ENCODE measurements around the gene TRMT2A.
"Not testable (repeated sequence)": the region's sequence is repeated elsewhere in the genome, so short reads cannot be mapped to it uniquely, and the experiment has no call there.

The TRMT2A gene

DNA sequence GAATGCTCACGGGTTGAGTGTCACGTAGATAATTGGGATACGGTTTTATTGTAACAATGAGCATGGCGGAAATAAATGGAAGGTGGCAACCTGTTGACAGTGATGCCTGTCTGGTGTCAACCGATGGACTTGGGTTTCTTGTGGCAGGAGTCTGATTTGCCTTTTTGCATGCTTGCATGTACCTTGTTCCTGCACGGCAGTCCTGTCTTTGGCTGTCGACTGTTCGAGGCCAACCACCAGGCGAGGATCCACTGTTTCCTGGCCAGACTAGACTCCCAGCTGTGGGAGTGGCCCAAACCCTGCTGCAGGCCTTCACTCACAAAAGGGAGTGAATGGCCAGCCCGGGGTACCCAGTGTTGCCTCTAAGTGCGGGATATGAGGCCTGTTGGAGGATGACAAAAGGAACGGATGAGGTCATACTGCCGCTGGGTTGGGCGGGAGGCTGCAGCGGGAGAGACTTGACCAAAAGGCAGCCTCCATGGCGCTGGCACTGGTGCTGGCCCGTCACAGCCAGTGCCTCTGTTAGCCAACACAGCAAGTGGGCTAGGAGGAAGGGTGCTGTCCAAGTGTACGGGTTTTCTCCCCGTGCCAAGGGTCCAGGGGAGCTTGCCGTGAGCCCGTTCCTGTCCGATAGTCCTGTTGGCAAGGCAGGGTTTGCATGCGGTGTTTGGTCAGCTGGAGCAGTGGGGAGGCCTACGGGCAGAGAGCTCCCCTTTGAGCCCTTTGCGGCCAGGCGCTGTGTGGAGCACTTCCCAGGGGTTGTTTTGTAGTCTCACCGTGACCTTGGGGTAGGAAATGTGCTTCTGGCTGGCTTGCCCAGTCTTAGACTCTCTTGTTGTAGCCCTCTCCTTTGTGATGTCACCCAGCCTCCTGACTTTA, 36.0 kb downstream of the TRMT2A start:
- Histone ChIP-seq H3K9ac (ENCODE audit: low read length in 2 of 2) (peak overlapping the region; percentile 87 to 89), H3K36me3 (ENCODE audit: control insufficient read depth in 2 of 2, insufficient read depth in 2 of 2, low read length in 2 of 2) (peaks cover 2 to 5% of the 10 kb centered on the region in 2 donors), H3K4me1 (ENCODE audit: control insufficient read depth, insufficient read depth, low read length) (peaks cover 40% of the 10 kb centered on the region), H3K27me3 (ENCODE audit: control insufficient read depth in 1 of 2, insufficient read depth in 2 of 2, low read length in 2 of 2) (no peaks in the 10 kb centered on the region), H3K9me3 (ENCODE audit: control insufficient read depth in 2 of 2, low read length in 2 of 2) (no peaks in the 10 kb centered on the region), H3K27ac (ENCODE audit: low read length) (peak overlapping the region; percentile 69), H3K4me3 (ENCODE audit: low read length in 2 of 2) (peak overlapping the region; percentile 63 to 85)

DNA sequence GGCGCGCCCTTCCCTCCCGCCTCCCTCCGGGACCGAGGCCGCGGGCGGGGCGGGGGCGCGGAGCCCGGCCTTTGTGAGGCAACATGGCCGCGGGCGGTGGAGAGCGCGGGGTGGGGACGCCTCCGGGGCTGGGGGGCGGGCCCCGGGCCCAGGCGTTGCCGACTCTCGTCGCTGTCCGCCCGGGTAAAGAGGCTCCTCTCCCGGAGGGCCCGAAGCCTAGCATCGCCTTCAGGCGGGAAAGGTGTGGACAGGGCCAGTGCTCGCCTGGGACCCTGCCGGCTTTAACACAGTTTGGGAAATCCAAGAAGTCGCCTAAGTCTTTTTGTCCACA, 36.6 kb downstream of the TRMT2A start:
- peak overlapping the region; percentile 63 to 85 for H3K4me3 ChIP-seq (ENCODE audit: low read length in 2 of 2)
- H3K4me1 ChIP-seq (ENCODE audit: control insufficient read depth, insufficient read depth, low read length), result peaks cover 40% of the 10 kb centered on the region
- peak overlapping the region; percentile 87 to 89 for H3K9ac ChIP-seq (ENCODE audit: low read length in 2 of 2)
- H3K9me3 ChIP-seq (ENCODE audit: control insufficient read depth in 2 of 2, low read length in 2 of 2), result no peaks in the 10 kb centered on the region
- no peaks in the 10 kb centered on the region for H3K27me3 ChIP-seq (ENCODE audit: control insufficient read depth in 1 of 2, insufficient read depth in 2 of 2, low read length in 2 of 2)
- peak overlapping the region; percentile 69 for H3K27ac ChIP-seq (ENCODE audit: low read length)
- peaks cover 0 to 2% of the 10 kb centered on the region in 2 donors for H3K36me3 ChIP-seq (ENCODE audit: control insufficient read depth in 2 of 2, insufficient read depth in 2 of 2, low read length in 2 of 2)

DNA sequence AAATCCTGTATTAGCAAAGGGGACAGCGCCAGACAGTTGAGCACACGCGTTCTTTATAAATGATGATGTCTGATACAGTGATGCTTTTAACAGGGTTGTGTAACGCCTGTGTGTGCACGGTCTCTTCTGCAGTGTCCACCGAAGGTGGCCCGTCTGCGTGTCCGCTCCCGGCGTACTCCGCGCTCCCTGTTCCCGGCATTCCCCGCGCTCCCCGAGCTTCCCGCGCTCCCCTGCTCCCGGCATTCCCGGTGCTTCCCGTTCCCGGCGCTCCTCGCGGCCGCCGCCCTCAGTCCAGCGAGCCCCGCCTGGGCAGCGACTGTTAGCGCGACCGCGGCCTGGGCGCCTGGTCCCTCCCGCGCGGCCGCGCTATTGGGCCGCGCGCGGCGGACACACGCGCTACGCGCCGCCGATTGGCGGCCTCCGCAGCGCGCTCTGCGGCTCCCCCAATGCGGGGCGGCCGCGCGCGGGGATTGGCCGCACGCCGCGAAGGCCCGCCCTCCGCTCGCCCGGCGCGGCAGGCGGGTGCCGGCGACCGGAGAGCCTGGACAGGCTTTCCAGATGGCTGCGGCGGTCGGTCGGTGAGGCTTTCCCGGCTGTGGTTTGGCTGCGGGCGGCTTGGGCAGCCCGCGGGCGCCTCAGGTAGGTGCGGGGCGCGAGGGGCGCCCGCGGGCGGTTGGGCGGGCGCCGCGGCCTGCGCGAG, 37.1 kb downstream of the TRMT2A start, which contains the start of gene DGCR8:
Gene DGCR8 (plus strand): TSS at position 497 of the 700 bp plus-strand sequence. CDS start 5,723 bp downstream, outside the sequence.
- Histone ChIP-seq H3K27me3 (ENCODE audit: control insufficient read depth in 1 of 2, insufficient read depth in 2 of 2, low read length in 2 of 2) (no peaks in the 10 kb centered on the region), H3K9ac (ENCODE audit: low read length in 2 of 2) (peak within 1 kb of the TSS; percentile 87 to 89), H3K4me3 (ENCODE audit: low read length in 2 of 2) (peak within 1 kb of the TSS; percentile 85 to 96), H3K36me3 (ENCODE audit: control insufficient read depth in 2 of 2, insufficient read depth in 2 of 2, low read length in 2 of 2) (peaks cover 0 to 2% of the 10 kb centered on the region in 2 donors), H3K27ac (ENCODE audit: low read length) (peak within 1 kb of the TSS; percentile 73), H3K4me1 (ENCODE audit: control insufficient read depth, insufficient read depth, low read length) (peaks cover 37% of the 10 kb centered on the region), H3K9me3 (ENCODE audit: control insufficient read depth in 2 of 2, low read length in 2 of 2) (no peaks in the 10 kb centered on the region)

DNA sequence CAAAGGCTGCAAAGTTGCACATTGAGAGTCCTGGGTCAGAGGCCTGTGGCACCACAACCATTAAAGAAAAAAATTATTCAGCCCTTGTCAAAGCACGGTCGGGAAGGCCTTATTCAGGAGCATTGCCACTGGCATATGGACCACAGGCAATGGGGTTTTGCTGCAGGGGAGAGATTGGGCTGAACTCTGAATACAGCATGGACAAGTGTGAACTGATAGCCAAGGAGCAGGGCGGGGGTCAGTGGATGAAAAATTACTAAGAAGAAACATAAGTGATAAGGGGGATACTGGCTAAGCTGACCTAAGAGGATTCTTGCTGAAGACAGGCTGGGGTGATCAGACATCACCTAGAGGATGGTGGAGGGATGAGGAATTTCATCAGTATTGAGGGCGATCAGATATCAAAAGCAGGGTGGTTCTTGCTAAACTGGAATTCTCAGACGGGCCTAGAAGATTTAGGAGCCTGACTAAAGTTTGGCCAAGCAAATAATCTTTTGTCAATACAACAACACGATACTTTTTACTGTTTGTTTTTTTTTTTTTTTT, 40.3 kb downstream of the TRMT2A start:
- no peaks in the 10 kb centered on the region for H3K36me3 ChIP-seq (ENCODE audit: control insufficient read depth in 2 of 2, insufficient read depth in 2 of 2, low read length in 2 of 2)
- no peak overlapping the region for H3K27ac ChIP-seq (ENCODE audit: low read length)
- no peak overlapping the region for H3K9ac ChIP-seq (ENCODE audit: low read length in 2 of 2)
- H3K9me3 ChIP-seq (ENCODE audit: control insufficient read depth in 2 of 2, low read length in 2 of 2), result no peaks in the 10 kb centered on the region
- no peaks in the 10 kb centered on the region for H3K27me3 ChIP-seq (ENCODE audit: control insufficient read depth in 1 of 2, insufficient read depth in 2 of 2, low read length in 2 of 2)
- no peak overlapping the region for H3K4me3 ChIP-seq (ENCODE audit: low read length in 2 of 2)
- H3K4me1 ChIP-seq (ENCODE audit: control insufficient read depth, insufficient read depth, low read length), result peaks cover 10% of the 10 kb centered on the region

DNA sequence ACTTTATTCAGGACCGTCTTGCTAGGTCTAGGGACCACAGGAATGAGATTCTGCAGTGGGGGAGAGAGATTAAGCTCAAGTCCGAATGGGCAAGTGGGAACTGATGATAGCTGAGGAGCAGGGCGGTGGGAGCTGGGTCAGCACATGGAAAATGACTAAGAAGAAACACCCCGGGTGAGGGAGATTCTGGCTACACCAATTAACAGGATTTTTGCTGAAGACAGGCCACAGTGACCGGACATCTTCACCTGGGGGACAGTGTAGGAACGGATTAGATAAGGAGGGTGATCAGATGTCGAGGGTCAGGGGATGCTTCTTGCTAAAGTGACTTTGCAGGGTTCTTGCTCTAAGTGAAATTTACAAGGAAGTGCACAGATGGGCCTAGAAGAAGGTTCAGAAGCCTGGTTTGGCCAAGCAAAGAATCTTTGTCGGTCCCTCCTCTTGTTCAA, 45.5 kb downstream of the TRMT2A start:
- H3K27ac ChIP-seq (ENCODE audit: low read length), result no peak overlapping the region
- no peaks in the 10 kb centered on the region for H3K36me3 ChIP-seq (ENCODE audit: control insufficient read depth in 2 of 2, insufficient read depth in 2 of 2, low read length in 2 of 2)
- no peaks in the 10 kb centered on the region for H3K27me3 ChIP-seq (ENCODE audit: control insufficient read depth in 1 of 2, insufficient read depth in 2 of 2, low read length in 2 of 2)
- no peak overlapping the region for H3K9ac ChIP-seq (ENCODE audit: low read length in 2 of 2)
- no peaks in the 10 kb centered on the region for H3K9me3 ChIP-seq (ENCODE audit: control insufficient read depth in 2 of 2, low read length in 2 of 2)
- no peak overlapping the region for H3K4me3 ChIP-seq (ENCODE audit: low read length in 2 of 2)
- H3K4me1 ChIP-seq (ENCODE audit: control insufficient read depth, insufficient read depth, low read length), result no peaks in the 10 kb centered on the region

DNA sequence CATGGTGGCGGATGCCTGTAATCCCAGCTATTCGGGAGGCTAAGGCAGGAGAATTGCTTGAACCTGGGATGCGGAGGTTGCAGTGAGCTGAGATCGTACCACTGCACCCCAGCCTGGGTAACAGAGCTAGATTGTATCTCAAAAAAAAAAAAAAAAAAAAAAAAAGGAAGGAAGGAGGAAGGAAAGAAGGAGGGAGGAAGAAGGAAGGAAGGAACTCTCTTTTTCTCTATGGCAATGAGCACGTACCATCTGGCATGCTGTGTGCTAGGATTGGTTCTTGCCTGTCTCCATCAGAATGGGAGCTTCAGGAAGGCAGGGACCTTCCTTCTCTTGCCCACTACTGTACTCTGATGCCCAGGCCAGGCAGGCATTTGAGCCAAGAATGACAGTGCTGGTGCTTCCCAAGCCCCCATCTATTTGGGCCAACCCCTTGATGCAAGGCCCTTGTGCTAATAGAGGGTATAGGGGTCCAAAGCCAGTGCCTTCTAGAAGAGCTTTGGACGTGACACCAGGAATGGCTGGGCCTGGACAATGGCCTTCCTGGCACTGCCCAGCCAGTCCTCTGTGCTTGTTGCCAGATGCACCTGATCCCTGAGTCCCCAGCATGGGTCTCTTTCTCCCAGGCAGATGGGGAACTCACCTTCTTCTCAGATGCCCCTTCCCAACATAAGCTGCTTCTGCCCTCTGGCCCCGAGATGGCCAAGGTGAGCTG, 47.5 kb downstream of the TRMT2A start:
- Histone ChIP-seq H3K27me3 (ENCODE audit: control insufficient read depth in 1 of 2, insufficient read depth in 2 of 2, low read length in 2 of 2) (no peaks in the 10 kb centered on the region), H3K9ac (ENCODE audit: low read length in 2 of 2) (no peak overlapping the region), H3K4me1 (ENCODE audit: control insufficient read depth, insufficient read depth, low read length) (no peaks in the 10 kb centered on the region), H3K4me3 (ENCODE audit: low read length in 2 of 2) (no peak overlapping the region), H3K36me3 (ENCODE audit: control insufficient read depth in 2 of 2, insufficient read depth in 2 of 2, low read length in 2 of 2) (peaks cover 4 to 5% of the 10 kb centered on the region in 2 donors), H3K9me3 (ENCODE audit: control insufficient read depth in 2 of 2, low read length in 2 of 2) (no peaks in the 10 kb centered on the region), H3K27ac (ENCODE audit: low read length) (no peak overlapping the region)

DNA sequence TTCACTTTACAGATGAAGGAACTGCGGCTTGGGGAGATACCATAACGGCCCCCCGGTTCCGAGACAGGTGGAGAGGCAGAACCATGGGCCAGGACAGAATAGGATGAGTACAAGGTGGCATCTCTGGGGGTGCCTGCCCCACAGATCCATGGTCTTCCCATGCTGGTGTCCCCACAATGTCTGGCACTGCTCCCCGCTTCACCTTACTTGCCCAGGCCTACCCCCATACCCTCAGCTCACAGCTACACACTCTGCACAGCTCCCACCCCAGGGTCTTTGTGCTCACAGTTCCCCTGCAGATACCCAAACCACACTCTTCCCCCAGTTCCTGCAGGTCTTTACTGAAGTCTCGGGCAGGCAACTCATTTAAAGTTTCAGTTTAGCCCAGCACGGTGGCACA, 48.4 kb downstream of the TRMT2A start:
- no peak overlapping the region for H3K9ac ChIP-seq (ENCODE audit: low read length in 2 of 2)
- H3K4me3 ChIP-seq (ENCODE audit: low read length in 2 of 2), result no peak overlapping the region

DNA sequence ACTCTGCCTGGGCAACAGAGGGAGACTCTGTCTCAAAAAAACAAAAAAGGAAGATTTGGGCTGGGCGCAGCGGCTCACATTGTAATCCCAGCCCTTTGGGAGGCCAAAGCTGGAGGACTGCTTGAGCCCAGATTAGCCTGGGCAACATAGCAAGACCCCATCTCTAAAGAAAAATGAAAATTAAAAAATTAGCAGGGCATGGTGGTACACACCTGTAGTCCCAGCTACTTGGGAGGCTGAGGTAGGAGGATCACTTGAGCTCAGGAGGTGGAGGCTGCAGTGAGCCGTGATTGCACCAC, 49.7 kb downstream of the TRMT2A start:
- peaks cover 4 to 13% of the 10 kb centered on the region in 2 donors for H3K36me3 ChIP-seq (ENCODE audit: control insufficient read depth in 2 of 2, insufficient read depth in 2 of 2, low read length in 2 of 2)
- H3K27me3 ChIP-seq (ENCODE audit: control insufficient read depth in 1 of 2, insufficient read depth in 2 of 2, low read length in 2 of 2); H3K27ac ChIP-seq (ENCODE audit: low read length); H3K9me3 ChIP-seq (ENCODE audit: control insufficient read depth in 2 of 2, low read length in 2 of 2); H3K4me1 ChIP-seq (ENCODE audit: control insufficient read depth, insufficient read depth, low read length); H3K9ac ChIP-seq (ENCODE audit: low read length in 2 of 2); H3K4me3 ChIP-seq (ENCODE audit: low read length in 2 of 2): not testable (repeated sequence)

More for the DNA sequence above, 48.4 kb downstream of the TRMT2A start:
- no peaks in the 10 kb centered on the region for H3K27me3 ChIP-seq (ENCODE audit: control insufficient read depth in 1 of 2, insufficient read depth in 2 of 2, low read length in 2 of 2)
- peaks cover 4 to 12% of the 10 kb centered on the region in 2 donors for H3K36me3 ChIP-seq (ENCODE audit: control insufficient read depth in 2 of 2, insufficient read depth in 2 of 2, low read length in 2 of 2)
- no peak overlapping the region for H3K27ac ChIP-seq (ENCODE audit: low read length)
- H3K4me1 ChIP-seq (ENCODE audit: control insufficient read depth, insufficient read depth, low read length), result no peaks in the 10 kb centered on the region
- no peaks in the 10 kb centered on the region for H3K9me3 ChIP-seq (ENCODE audit: control insufficient read depth in 2 of 2, low read length in 2 of 2)

DNA sequence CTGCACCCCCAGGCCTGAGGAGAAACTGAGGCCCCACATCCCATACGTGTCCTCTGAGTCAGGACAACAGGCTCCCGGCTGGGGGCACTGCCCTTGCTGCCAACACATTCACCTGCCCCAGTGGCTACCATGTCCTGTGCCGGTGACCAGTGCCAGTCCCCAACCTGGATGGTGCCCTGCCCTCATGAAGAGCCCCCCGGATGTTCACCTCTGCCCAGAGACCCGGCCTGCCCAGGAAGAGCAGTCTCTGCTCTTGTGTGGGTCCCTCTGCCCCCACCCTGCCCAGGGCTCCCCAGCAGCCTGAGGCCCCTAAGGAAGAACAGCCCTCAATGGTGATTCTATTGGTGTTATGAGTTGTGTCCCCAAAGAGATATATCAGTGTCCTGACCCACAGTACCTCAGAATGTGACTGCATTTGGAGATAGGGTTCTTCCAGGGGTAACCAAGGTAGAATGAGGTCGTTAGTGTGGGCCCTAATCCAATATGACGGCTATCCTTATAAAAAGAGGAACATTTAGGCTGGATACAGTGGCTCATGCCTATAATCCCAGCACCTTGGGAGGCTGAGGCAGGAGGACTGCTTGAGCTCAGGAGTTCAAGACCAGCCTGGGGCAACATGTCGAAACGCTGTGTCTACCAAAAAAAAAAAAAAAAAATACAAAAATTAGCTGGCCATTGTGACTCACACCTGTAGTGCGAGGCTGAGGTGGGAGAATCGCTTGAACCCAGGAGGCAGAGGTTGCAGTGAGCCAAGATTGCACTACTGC, 50.2 kb downstream of the TRMT2A start:
- Histone ChIP-seq H3K36me3 (ENCODE audit: control insufficient read depth in 2 of 2, insufficient read depth in 2 of 2, low read length in 2 of 2) (peaks cover 4 to 13% of the 10 kb centered on the region in 2 donors), H3K9me3 (ENCODE audit: control insufficient read depth in 2 of 2, low read length in 2 of 2) (no peaks in the 10 kb centered on the region), H3K9ac (ENCODE audit: low read length in 2 of 2) (no peak overlapping the region), H3K27ac (ENCODE audit: low read length) (no peak overlapping the region), H3K4me3 (ENCODE audit: low read length in 2 of 2) (no peak overlapping the region), H3K27me3 (ENCODE audit: control insufficient read depth in 1 of 2, insufficient read depth in 2 of 2, low read length in 2 of 2) (no peaks in the 10 kb centered on the region), H3K4me1 (ENCODE audit: control insufficient read depth, insufficient read depth, low read length) (no peaks in the 10 kb centered on the region)
